Activated T-helper 1 cell treated with anti-CD3 and anti-CD28 coated beads, Interleukin-12 subunit alpha, Interleukin-12 subunit beta, Interleukin-2, Interleukin-4 antibody, amounts not matched to agents 30 ng/mL and 10 ng/mL and 1 ng/mL, durations not matched to agents 14 hours and 24 hours and 36 hours (primary cell): ENCODE results near the gene GAP43. TPM values are rescaled to one million over a fixed set of nuclear protein-coding genes. Genes with fewer than 3 reads are reported as not detected.

Source experiments
- DNase-seq: peaks from one replicate; pipeline ENCODE4 v3.0.0; 2021; ENCODE audit warnings: low spot score
- H3K27ac Mint-ChIP-seq: one replicate; pipeline ENCODE4 v1.8.0; 2021; ENCODE audit warnings: mild to moderate bottlenecking, mixed read lengths
- H3K27me3 Mint-ChIP-seq: one replicate; pipeline ENCODE4 v1.8.0; 2022; ENCODE audit warnings: mild to moderate bottlenecking, moderate library complexity, mixed read lengths; ENCODE audit not compliant: insufficient read depth
- H3K36me3 Mint-ChIP-seq: one replicate; pipeline ENCODE4 v1.8.0; 2021; ENCODE audit warnings: low read depth, mixed read lengths
- H3K4me1 Mint-ChIP-seq: one replicate; pipeline ENCODE4 v1.8.0; 2021; ENCODE audit warnings: low read depth, mixed read lengths
- H3K4me3 Mint-ChIP-seq: one replicate; pipeline ENCODE4 v1.8.0; 2021; ENCODE audit warnings: mild to moderate bottlenecking, moderate library complexity, mixed read lengths
- H3K9me3 Mint-ChIP-seq: one replicate; pipeline ENCODE4 v1.8.0; 2021; ENCODE audit warnings: mixed read lengths
- intact Hi-C: fragments of 100-400 bp; cut with micrococcal nuclease; formaldehyde crosslinking; loops from one replicate; pipeline ENCODE4 v1.15.1; 2024
- total RNA-seq: library from RNA; stranded (reverse); gene quantifications from 2 replicates; pipeline ENCODE4 v1.2.3, GENCODE V29; 2022

The GAP43 gene
- not detected in 2 replicates for total RNA-seq

DNA sequence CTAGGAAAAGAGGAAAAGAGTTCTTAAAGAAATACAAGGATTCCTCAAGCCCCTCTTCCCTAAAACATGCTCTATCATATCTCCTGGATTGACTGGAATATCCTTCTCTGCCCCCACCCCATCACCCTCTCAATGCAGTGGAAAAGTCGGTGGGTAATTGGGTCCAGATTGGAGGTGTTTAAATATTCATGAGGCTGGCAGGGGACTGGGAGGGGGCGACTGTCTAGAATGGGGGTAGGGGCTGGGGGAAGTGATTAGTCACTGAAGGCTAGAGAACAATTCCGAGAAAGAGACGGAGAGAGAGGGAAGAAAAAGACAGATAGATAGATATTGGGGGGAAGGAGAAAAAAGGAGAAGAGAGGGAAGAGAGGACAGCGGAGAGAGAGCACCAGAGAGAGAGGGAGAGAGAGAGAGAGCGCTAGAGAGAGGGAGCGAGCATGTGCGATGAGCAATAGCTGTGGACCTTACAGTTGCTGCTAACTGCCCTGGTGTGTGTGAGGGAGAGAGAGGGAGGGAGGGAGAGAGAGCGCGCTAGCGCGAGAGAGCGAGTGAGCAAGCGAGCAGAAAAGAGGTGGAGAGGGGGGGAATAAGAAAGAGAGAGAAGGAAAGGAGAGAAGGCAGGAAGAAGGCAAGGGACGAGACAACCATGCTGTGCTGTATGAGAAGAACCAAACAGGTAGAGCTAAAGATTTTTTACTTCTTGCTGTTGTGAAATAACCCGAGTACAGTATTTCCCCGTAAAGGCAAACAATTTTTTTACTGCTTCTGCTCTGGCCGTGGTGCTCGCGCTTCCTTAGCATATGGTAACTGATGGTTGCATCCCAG, at the start of gene GAP43:
Gene GAP43, plus strand, starts transcription at position 467 of the 825 bp plus-strand sequence. Its CDS starts 180 bp downstream, at position 647.
- no peak within 1 kb of the TSS for H3K4me3 Mint-ChIP-seq

DNA sequence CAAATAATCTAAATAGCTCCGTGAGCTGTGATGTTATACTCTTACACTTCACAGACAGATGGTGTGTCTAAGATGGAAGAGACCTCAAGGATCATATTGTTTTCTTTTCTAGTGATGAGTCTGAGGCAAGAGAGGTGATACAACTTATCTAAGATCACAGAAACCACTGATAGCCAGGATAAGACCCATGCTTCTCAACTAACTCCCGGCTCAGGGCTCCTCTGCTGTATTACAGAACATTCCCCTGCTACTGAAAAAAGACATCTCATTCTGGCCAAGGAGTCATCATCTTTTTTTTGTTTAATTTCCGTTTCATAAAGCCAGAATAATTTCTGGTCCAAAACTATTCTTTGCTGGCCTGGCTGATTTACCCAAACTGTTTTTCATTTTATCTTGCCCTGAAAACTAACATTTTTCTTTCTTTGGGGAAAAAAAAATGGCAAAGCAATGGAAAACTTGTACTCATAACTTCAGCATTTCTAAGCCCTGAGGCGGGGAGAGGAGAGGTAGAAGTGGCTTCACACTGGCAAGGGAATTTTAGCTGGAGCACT, 46.9 kb upstream of the GAP43 start:
- H3K27me3 Mint-ChIP-seq, result peaks cover 5% of the 10 kb centered on the region
- no peak for DNase-seq
- no peak overlapping the region for H3K4me3 Mint-ChIP-seq
- no peak overlapping the region for H3K27ac Mint-ChIP-seq
- intact Hi-C loops, result no loop called here
- H3K36me3 Mint-ChIP-seq, result no peaks in the 10 kb centered on the region
- H3K4me1 Mint-ChIP-seq, result no peaks in the 10 kb centered on the region
- H3K9me3 Mint-ChIP-seq, result no peaks in the 10 kb centered on the region

More for the DNA sequence above, at the start of gene GAP43:
- no peaks in the 10 kb centered on the region for H3K36me3 Mint-ChIP-seq
- peaks cover 37% of the 10 kb centered on the region for H3K27me3 Mint-ChIP-seq
- no peaks in the 10 kb centered on the region for H3K9me3 Mint-ChIP-seq
- H3K27ac Mint-ChIP-seq, result no peak within 1 kb of the TSS
- no peak for DNase-seq
- intact Hi-C loops, result no loop called here
- peaks cover 11% of the 10 kb centered on the region for H3K4me1 Mint-ChIP-seq

- Mint-ChIP-seq H3K4me3 (no peak overlapping the region), H3K9me3 (no peaks in the 10 kb centered on the region), H3K4me1 (no peaks in the 10 kb centered on the region), H3K27ac (no peak overlapping the region), H3K36me3 (no peaks in the 10 kb centered on the region), H3K27me3 (peaks cover 5% of the 10 kb centered on the region)
- intact Hi-C loops, result no loop called here
- DNase-seq, result no peak
These were observed 46.3 kb upstream of the GAP43 start for GRCh38 chr3:115577000-115577399.

DNA sequence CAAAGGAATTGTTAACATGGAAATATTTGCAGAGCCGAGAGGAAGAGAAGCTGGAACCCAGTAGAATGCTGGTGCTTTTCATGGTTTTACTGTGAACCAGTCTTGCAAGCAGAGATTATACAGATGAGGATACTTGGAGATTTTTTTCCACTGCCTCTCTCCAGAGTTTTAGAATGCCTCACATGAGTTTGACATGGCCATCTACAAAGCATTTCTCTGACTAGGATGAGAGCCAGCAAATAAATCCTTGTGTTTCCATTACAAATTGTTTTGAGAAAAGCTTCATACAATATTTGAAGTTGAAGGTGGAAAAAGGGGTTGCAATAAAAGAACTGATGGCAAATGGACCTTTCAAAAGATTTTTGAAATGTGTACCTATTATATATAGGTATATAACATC, 45.0 kb upstream of the GAP43 start:
- Mint-ChIP-seq H3K36me3 (no peaks in the 10 kb centered on the region), H3K27ac (no peak overlapping the region), H3K27me3 (peaks cover 2% of the 10 kb centered on the region), H3K9me3 (no peaks in the 10 kb centered on the region), H3K4me1 (no peaks in the 10 kb centered on the region), H3K4me3 (no peak overlapping the region)
- DNase-seq, result no peak
- intact Hi-C loops, result no loop called here

DNA sequence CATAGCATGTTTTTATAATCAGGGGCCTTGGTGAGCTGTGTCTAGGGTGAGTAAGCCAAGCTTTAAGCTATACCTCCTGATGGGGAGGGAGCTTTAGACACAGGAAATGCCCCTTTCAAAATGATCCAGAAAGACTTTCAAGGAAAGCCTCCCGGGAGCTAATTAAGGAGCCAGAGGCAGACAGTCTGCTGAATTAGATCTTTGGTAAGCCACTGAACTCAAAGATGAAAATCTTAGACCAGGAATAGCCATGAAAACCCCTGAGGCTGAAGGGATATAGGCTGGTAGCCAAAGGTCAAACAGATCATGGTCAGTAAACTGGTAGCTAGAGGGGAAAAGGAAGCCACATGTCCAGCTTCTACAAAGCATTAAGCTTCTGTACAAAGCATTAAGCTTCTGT, 42.7 kb upstream of the GAP43 start:
- H3K4me1 Mint-ChIP-seq, result no peaks in the 10 kb centered on the region
- no peak overlapping the region for H3K4me3 Mint-ChIP-seq
- no peaks in the 10 kb centered on the region for H3K9me3 Mint-ChIP-seq
- intact Hi-C loops, result no loop called here
- H3K27ac Mint-ChIP-seq, result no peak overlapping the region
- peaks cover 5% of the 10 kb centered on the region for H3K27me3 Mint-ChIP-seq
- no peak for DNase-seq
- H3K36me3 Mint-ChIP-seq, result no peaks in the 10 kb centered on the region

- no peak for DNase-seq
- H3K9me3 Mint-ChIP-seq, result no peaks in the 10 kb centered on the region
- no peak overlapping the region for H3K4me3 Mint-ChIP-seq
- no peaks in the 10 kb centered on the region for H3K4me1 Mint-ChIP-seq
- H3K27me3 Mint-ChIP-seq, result peaks cover 10% of the 10 kb centered on the region
- no peak overlapping the region for H3K27ac Mint-ChIP-seq
- no peaks in the 10 kb centered on the region for H3K36me3 Mint-ChIP-seq
- intact Hi-C loops, result no loop called here
These were observed 41.8 kb upstream of the GAP43 start for GRCh38 chr3:115581362-115582135.

DNA sequence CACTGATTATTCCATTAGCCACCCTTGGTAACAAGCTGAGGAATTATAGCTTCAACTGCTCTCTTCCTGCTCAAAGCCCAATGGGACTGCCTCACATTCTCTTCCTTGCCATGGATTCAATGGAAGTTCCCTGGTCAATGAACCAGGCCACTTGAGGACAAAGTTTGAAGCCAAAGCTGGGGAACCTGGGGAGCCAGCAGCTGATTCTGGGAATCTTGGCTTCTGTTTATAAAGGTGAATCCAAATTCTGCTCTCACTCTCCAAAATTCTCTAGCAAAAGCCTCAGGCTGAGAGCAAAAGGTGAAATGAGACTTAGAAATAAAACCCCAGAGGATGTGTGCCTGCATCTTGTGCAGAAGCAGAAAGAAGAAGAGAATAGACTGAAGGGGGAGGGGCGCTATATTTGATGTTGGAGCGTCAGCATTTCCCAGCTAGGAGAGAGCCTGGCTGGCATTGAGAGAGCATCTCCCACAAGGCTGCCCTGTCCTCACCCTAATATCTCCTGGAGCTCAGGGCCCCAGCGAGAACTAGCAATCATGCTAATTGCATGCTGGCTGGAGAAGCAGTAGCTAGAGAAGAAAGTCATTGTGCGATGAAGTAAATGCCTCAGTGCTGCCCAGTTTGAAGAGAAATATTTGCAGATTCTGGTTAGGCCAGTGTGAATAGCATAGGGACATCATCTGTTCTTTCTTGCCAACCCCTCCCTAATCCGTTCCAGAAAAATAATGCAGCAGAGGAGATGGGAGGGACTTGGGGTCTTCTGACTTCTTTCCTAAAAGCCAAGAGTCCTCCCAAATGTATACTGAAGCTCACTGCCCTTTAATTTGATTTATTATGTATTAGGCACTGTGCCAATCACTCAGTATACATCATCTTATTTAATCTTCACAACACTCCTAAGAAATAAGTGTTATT, 34.9 kb upstream of the GAP43 start:
- no peak overlapping the region for H3K4me3 Mint-ChIP-seq
- intact Hi-C loops, result no loop called here
- peaks cover 8% of the 10 kb centered on the region for H3K27me3 Mint-ChIP-seq
- no peaks in the 10 kb centered on the region for H3K4me1 Mint-ChIP-seq
- no peaks in the 10 kb centered on the region for H3K36me3 Mint-ChIP-seq
- H3K9me3 Mint-ChIP-seq, result no peaks in the 10 kb centered on the region
- DNase-seq, result no peak
- no peak overlapping the region for H3K27ac Mint-ChIP-seq

- intact Hi-C loops, result no loop called here
- Mint-ChIP-seq H3K9me3 (no peaks in the 10 kb centered on the region), H3K27ac (no peak overlapping the region), H3K4me1 (no peaks in the 10 kb centered on the region), H3K27me3 (peaks cover 5% of the 10 kb centered on the region), H3K36me3 (no peaks in the 10 kb centered on the region), H3K4me3 (no peak overlapping the region)
- DNase-seq, result no peak
These were observed 32.4 kb upstream of the GAP43 start for GRCh38 chr3:115590873-115591272.

DNA sequence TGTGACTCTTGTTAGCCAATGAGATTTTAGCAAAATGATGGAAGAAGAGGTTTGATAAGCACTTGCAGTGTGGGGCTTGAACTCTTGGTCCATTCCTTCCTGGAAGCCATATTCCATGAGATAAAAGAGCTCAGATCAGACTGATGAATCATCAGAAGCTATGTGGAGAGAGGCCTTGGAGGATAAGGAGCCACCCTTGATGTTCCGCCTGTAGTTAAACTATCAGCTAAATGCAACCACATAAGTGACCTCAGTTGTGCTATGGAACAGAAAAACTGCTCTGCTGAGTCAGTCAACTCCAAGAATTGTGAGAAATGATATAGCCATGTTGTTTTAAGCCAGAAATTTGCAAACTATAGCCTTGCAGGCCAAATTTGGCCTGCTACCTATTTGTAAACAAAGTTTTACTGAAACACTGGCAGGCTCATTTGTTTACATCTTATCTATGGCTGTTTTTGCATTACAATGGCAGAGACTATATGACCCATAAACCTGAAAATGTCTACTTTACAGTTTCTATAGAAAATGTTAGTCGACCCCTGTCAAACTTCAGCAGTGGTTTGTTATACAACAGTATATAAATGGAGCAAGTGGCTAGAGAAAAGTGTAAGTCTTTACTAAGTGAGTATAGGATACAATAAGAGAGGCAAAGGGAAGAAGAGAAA, 27.6 kb upstream of the GAP43 start:
- intact Hi-C loops, result no loop called here
- no peak for DNase-seq
- H3K9me3 Mint-ChIP-seq, result no peaks in the 10 kb centered on the region
- H3K36me3 Mint-ChIP-seq, result no peaks in the 10 kb centered on the region
- H3K4me3 Mint-ChIP-seq, result no peak overlapping the region
- H3K4me1 Mint-ChIP-seq, result no peaks in the 10 kb centered on the region
- no peak overlapping the region for H3K27ac Mint-ChIP-seq
- H3K27me3 Mint-ChIP-seq, result no peaks in the 10 kb centered on the region

DNA sequence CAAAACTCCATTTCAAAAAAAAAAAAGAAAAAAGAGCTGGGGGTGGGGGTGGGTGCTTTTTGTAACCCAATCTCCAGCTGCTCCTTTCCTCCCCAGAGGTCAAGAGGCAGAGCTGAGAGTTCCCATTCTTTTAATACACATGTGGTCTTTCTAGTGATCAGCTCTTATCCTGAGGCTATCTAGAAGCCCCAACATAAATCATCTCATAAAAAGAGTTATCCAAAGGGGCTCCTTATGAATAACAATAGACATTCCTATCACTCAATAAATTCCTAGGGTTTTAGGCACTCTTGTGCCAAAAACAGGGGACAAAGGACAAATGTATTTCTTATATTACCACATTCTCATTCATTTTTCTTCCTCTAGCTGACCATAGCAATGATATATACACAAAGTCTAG, 25.1 kb upstream of the GAP43 start:
- H3K27me3 Mint-ChIP-seq, result no peaks in the 10 kb centered on the region
- H3K4me3 Mint-ChIP-seq, result no peak overlapping the region
- no peaks in the 10 kb centered on the region for H3K36me3 Mint-ChIP-seq
- intact Hi-C loops, result no loop called here
- no peak overlapping the region for H3K27ac Mint-ChIP-seq
- no peak for DNase-seq
- H3K4me1 Mint-ChIP-seq, result no peaks in the 10 kb centered on the region
- no peaks in the 10 kb centered on the region for H3K9me3 Mint-ChIP-seq

- no peaks in the 10 kb centered on the region for H3K36me3 Mint-ChIP-seq
- no peak overlapping the region for H3K4me3 Mint-ChIP-seq
- H3K27me3 Mint-ChIP-seq, result no peaks in the 10 kb centered on the region
- no peak overlapping the region for H3K27ac Mint-ChIP-seq
- DNase-seq, result no peak
- H3K9me3 Mint-ChIP-seq, result no peaks in the 10 kb centered on the region
- H3K4me1 Mint-ChIP-seq, result no peaks in the 10 kb centered on the region
- intact Hi-C loops, result no loop called here
These were observed 21.1 kb upstream of the GAP43 start for GRCh38 chr3:115602194-115602593.

DNA sequence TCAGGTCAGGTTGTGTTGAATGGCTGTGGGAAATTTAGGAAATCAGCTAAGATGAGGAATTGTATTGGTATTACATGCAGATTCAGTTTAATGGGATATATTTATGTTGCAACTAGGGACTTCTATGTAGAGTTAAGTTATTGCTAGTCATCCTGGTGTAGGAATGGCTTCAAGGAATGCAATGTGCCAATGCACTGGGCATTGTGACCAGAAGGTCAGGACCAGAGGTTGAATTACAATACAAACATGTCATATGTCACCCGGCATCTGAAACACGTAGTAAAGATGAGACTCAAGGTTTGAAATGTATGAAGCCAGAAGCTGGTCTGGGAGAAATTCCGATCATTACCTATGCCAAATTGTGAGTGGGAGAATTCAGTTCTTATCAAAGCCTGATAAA, 11.7 kb upstream of the GAP43 start:
- Mint-ChIP-seq H3K27me3 (peaks cover 7% of the 10 kb centered on the region), H3K36me3 (no peaks in the 10 kb centered on the region), H3K4me1 (peaks cover 6% of the 10 kb centered on the region), H3K9me3 (no peaks in the 10 kb centered on the region), H3K27ac (no peak overlapping the region), H3K4me3 (no peak overlapping the region)
- intact Hi-C loops, result no loop called here
- no peak for DNase-seq
